ENCODE results near the gene FASTK.
"Not testable (repeated sequence)": the region's sequence is repeated elsewhere in the genome, so short reads cannot be mapped to it uniquely, and the experiment has no call there.

GRCh38 chr7:151027728-151028130 lies 52.9 kb downstream of the FASTK start:
- not testable (repeated sequence) for TF ChIP-seq CTCF, EZH2 (IDR thresholded peaks at IDR 0.05)
